Pancreas (tissue), 10 donors: ENCODE data around the gene PNPLA3. TPM values are rescaled to one million over a fixed set of nuclear protein-coding genes. Genes with fewer than 3 reads are reported as not detected.

Experiments used
- ATAC-seq, 4 donors: fragments of 200-7000 bp; cut with Tn5 transposase; one replicate each; pipeline versions ENCODE4 v1.8.0 to v1.9.1; 2020; ENCODE audit warnings: mild to moderate bottlenecking in 4 of 4, moderate library complexity in 4 of 4
- DNase-seq, 6 donors: peaks; one replicate each; pipeline ENCODE4 v3.0.0-alpha.2; 2020
- FAIRE-seq: peaks from 2 replicates; lab custom pipeline; 2012; peaks lifted over from hg19 to GRCh38; lab: Jason Lieb, UNC
- H3K27ac ChIP-seq, 4 donors: fragments of 200-600 bp; sonication (generic); 1 replicate in 3 of 4; 2 replicates in 1 of 4; pipeline versions ENCODE4 v1.5.0 to v1.8.0; 2020
- H3K27me3 ChIP-seq, 4 donors: fragments of 200-600 bp; one replicate each; pipeline ENCODE4 v1.8.0; 2021
- H3K36me3 ChIP-seq, 3 donors: fragments of 200-600 bp; sonication (generic) in 1 of 3; one replicate each; pipeline versions ENCODE4 v1.5.0 to v1.8.0; 2020 to 2021
- H3K4me1 ChIP-seq, 3 donors: fragments of 200-600 bp; one replicate each; pipeline ENCODE4 v1.8.0; 2021
- H3K4me3 ChIP-seq, 4 donors: fragments of 200-600 bp; sonication (generic) in 2 of 4; one replicate each; pipeline versions ENCODE4 v1.5.0 to v1.8.0; 2020 to 2021
- H3K9me3 ChIP-seq, 4 donors: fragments of 200-600 bp; one replicate each; pipeline ENCODE4 v1.8.0; 2021
- WGBS, 2 donors: extraction: QIAGEN DNeasy Blood & Tissue Kit; methylation state at CpG; one replicate each; pipeline ENCODE4 v1.1.7; 2013; 5-methylcytosine and 5-hydroxymethylcytosine counted together
- intact Hi-C, 3 donors: fragments of 100-400 bp; cut with DNase I; formaldehyde crosslinking; loops; one replicate each; pipeline versions ENCODE4 v1.11.1 to v1.14.2; 2022
- polyA plus RNA-seq, 2 donors: library from polyadenylated mRNA; stranded (reverse); fragments of 200-250 nt; gene quantifications; one replicate each; pipeline ENCODE4 v1.2.3, GENCODE V29; 2013
- total RNA-seq, 6 donors: library from RNA; stranded (reverse); fragmentation: NEBNext Ultra II Directional in 4 of 6; extraction: Animal tissue kit (Norgen Biotek cat#: 25700) in 4 of 6; gene quantifications; one replicate each; pipeline versions ENCODE4 v1.2.1 to v1.2.4, GENCODE V29; 2021 to 2023
- TF ChIP-seq, protein P1 (sequence below), 4 donors: fragments of 200-600 bp; sonication (generic) in 3 of 4; IDR thresholded peaks; one replicate each; pipeline versions ENCODE4 v1.5.0 to v1.8.0; 2021; ENCODE audit warnings: antibody characterized with exemption in 4 of 4
- donor health status: healthy with polysubstance abuse.
- donor health status: DM: no; HTN: no; CAD: no; lungs with moderate emphysema.
- donor health status: DM: no; HTN: no; CAD: no.
- donor health status: control.
- donor health status: control.
- donor health status: Bipolar disorder and iron deficiency.
- donor health status: DM: yes; HTN: yes; CAD: no.
- donor health status: DM: no; HTN: no; CAD: no.
- donor health status: DM: no; HTN: no; CAD: no.
- donor health status: DM: yes; HTN: yes; CAD: no.

PNPLA3 gene
- total and polyA plus RNA-seq, 8 donors = 0.07 to 0.70 (median 0.18) TPM; not detected in 2

DNA sequence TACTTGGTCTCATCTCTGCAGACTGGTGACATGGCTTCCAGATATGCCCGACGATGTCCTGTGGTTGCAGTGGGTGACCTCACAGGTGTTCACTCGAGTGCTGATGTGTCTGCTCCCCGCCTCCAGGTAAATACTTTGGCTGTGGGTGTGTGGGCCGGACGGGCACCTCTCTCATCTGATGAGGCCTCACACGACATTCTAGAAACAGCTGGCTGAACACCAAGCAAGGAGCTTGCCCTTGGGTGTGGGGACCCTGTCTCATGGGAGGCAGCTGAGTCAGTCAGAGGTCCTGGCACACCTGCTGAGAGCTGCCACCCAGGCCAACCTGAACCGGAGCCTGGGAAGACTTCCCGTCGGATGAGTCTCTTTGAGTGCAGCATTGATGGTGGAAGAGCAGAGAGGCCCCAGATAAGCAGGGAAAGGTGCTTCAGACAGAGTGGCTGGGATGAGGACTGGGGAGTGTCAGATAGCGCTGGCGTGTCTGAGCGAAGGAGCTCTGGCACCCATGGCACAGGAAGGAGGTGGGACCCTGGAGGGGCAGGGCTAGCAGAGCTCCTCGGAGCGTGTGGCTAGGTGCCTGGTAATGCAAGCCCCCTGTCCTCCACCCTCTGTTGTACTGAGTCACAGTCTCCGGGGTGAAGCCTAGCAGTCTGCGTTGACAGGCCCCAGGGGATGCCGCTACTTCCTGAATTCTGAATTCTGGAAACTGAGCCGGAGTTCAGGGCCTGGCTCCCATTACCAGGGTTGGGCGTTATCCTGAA lies 21.2 kb downstream of the PNPLA3 start:
- ATAC-seq (no peak), FAIRE-seq (no peak), DNase-seq (no peak)
- Histone ChIP-seq H3K36me3 (no peaks in the 10 kb centered on the region), H3K4me3 (no peak overlapping the region), H3K4me1 (no peaks in the 10 kb centered on the region), H3K27me3 (no peaks in the 10 kb centered on the region), H3K9me3 (no peaks in the 10 kb centered on the region), H3K27ac (no peak overlapping the region)
- TF ChIP-seq, protein P1, sequence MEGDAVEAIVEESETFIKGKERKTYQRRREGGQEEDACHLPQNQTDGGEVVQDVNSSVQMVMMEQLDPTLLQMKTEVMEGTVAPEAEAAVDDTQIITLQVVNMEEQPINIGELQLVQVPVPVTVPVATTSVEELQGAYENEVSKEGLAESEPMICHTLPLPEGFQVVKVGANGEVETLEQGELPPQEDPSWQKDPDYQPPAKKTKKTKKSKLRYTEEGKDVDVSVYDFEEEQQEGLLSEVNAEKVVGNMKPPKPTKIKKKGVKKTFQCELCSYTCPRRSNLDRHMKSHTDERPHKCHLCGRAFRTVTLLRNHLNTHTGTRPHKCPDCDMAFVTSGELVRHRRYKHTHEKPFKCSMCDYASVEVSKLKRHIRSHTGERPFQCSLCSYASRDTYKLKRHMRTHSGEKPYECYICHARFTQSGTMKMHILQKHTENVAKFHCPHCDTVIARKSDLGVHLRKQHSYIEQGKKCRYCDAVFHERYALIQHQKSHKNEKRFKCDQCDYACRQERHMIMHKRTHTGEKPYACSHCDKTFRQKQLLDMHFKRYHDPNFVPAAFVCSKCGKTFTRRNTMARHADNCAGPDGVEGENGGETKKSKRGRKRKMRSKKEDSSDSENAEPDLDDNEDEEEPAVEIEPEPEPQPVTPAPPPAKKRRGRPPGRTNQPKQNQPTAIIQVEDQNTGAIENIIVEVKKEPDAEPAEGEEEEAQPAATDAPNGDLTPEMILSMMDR (IDR thresholded peaks at IDR 0.05) = no peak
- intact Hi-C loops = no loop called here
- WGBS, 2 donors = 78 to 88% methylated on average over 20 of the region's 20 CpGs

DNA sequence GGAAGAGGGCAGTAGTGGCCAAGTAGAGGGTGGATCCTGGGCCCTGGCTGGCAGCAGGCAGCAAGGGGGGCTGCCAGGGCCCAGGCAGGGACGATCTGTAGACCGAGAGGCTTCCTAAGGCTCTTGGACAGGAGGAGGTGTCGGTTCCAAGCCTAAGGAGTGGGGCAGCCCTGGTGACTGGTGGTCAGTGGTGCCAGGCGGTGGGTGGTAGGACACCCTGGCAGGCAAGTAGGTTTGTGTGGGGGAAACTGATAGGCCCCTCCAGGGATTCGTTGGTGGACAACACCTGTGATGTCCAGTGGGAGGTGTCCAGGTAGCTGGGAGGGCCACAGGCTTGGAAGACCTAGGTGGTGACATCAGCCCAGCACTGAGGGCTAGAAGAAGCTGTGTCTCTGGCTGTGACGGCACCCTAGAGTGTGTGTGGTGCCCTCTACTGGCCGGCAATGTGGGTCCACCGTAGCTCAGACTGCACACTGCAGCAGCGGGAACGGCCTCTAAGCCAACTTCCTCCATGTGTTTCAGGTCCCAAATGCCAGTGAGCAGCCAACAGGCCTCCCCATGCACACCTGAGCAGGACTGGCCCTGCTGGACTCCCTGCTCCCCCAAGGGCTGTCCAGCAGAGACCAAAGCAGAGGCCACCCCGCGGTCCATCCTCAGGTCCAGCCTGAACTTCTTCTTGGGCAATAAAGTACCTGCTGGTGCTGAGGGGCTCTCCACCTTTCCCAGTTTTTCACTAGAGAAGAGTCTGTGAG lies 22.2 kb downstream of the PNPLA3 start:
- peak; percentile 77 to 98 (median 92) for ATAC-seq
- 43 to 44% methylated on average over 12 of the region's 12 CpGs for WGBS, 2 donors
- Histone ChIP-seq H3K27ac (no peak overlapping the region), H3K9me3 (no peaks in the 10 kb centered on the region), H3K4me3 (no peak overlapping the region), H3K27me3 (no peaks in the 10 kb centered on the region), H3K36me3 (no peaks in the 10 kb centered on the region), H3K4me1 (no peaks in the 10 kb centered on the region)
- peak in 5 of 6 donors; percentile 24 to 79 (median 57) for DNase-seq
- no peak for FAIRE-seq
- TF ChIP-seq, protein P1 (IDR thresholded peaks at IDR 0.05) = peak; percentile 12 to 50 (median 40)
- intact Hi-C loops = no loop called here

DNA sequence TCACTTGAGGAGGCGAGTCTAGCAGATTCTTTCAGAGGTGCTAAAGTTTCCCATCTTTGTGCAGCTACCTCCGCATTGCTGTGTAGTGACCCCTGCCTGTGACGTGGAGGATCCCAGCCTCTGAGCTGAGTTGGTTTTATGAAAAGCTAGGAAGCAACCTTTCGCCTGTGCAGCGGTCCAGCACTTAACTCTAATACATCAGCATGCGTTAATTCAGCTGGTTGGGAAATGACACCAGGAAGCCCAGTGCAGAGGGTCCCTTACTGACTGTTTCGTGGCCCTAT lies 22.7 kb downstream of the PNPLA3 start:
- Histone ChIP-seq H3K27ac (no peak overlapping the region), H3K9me3 (no peaks in the 10 kb centered on the region), H3K4me1 (no peaks in the 10 kb centered on the region), H3K4me3 (no peak overlapping the region), H3K36me3 (no peaks in the 10 kb centered on the region), H3K27me3 (no peaks in the 10 kb centered on the region)
- intact Hi-C loops = no loop called here
- 66 to 76% methylated on average over 7 of the region's 7 CpGs for WGBS, 2 donors
- no peak for ATAC-seq
- no peak for FAIRE-seq
- TF ChIP-seq, protein P1 (IDR thresholded peaks at IDR 0.05) = no peak
- DNase-seq = no peak

DNA sequence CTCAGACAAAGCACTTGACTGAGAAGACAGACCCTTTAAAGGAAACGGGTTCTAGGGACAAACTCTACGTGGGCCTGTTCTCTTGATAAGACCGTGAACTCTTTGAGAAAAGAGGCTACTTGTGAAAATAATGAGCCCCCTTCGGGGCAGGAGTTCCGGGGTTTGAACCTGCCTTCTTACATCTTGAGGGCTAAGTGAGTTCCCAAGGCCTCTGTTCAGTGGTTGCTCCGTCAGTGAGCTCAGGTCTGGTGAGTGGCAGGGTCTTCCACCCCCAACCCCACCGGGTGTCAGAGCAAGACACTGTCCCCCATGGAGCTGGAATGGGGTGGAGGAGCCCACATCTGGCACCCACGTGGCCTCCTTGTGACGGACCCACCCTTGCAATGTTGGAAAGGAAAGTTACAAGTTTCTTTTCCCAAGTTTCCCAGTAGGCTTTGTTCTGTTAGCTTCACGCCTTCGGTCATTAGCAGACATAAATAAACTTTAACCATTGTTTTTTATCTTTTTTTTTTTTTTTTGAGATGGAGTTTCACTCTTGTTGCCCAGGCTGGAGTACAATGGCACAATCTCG lies 25.3 kb downstream of the PNPLA3 start:
- ATAC-seq = no peak
- no peak overlapping the region for H3K27ac ChIP-seq
- WGBS, 2 donors = 64 to 73% methylated on average over 12 of the region's 12 CpGs
- FAIRE-seq = no peak
- no peaks in the 10 kb centered on the region for H3K4me1 ChIP-seq
- no peaks in the 10 kb centered on the region for H3K27me3 ChIP-seq
- intact Hi-C loops = no loop called here
- no peak for DNase-seq
- TF ChIP-seq, protein P1 (IDR thresholded peaks at IDR 0.05) = no peak
- no peaks in the 10 kb centered on the region for H3K9me3 ChIP-seq
- H3K4me3 ChIP-seq = no peak overlapping the region
- H3K36me3 ChIP-seq = no peaks in the 10 kb centered on the region
